Ascending aorta (tissue), 2 donors: ENCODE data around the gene APLP2. TPM values are rescaled to one million over a fixed set of nuclear protein-coding genes. Genes with fewer than 3 reads are reported as not detected.

ENCODE experiments used
- DNase-seq, 2 donors: peaks; one replicate each; pipeline ENCODE4 v3.0.0-alpha.2; 2019; ENCODE audit warnings: low spot score in 2 of 2
- H3K27ac ChIP-seq, 2 donors: fragments of 200-600 bp; sonication (generic); one replicate each; pipeline ENCODE4 v1.5.1; 2016 to 2017; ENCODE audit warnings: mild to moderate bottlenecking in 1 of 2
- H3K27me3 ChIP-seq: fragments of 200-600 bp; sonication (generic); one replicate; pipeline ENCODE4 v1.5.1; 2017
- H3K36me3 ChIP-seq, 2 donors: fragments of 200-600 bp; sonication (generic); one replicate each; pipeline ENCODE4 v1.5.1; 2016
- H3K4me1 ChIP-seq, 2 donors: fragments of 200-600 bp; sonication (generic); one replicate each; pipeline ENCODE4 v1.5.1; 2016 to 2017; ENCODE audit warnings: mild to moderate bottlenecking in 1 of 2
- H3K4me3 ChIP-seq, 2 donors: fragments of 200-600 bp; sonication (generic); one replicate each; pipeline ENCODE4 v1.5.1; 2016 to 2017; ENCODE audit warnings: mild to moderate bottlenecking in 1 of 2
- H3K9me3 ChIP-seq, 2 donors: fragments of 200-600 bp; sonication (generic); one replicate each; pipeline ENCODE4 v1.5.1; 2016
- CTCF ChIP-seq, 3 experiments: fragments of 200-600 bp in 2 of 3; fragments of 450-650 bp in 1 of 3; sonication (generic) in 2 of 3; IDR thresholded peaks; one replicate each; pipeline ENCODE4 v1.5.1; 2016 to 2019; ENCODE audit warnings: antibody characterized with exemption in 3 of 3, mild to moderate bottlenecking in 1 of 3, moderate library complexity in 1 of 3
- intact Hi-C: fragments of 100-400 bp; cut with DNase I; formaldehyde crosslinking; loops from one replicate; pipeline ENCODE4 v1.15.1; 2023
- total RNA-seq: library from RNA; depleted of rRNA; stranded (reverse); fragments of >200 nt; gene quantifications from one replicate; pipeline ENCODE4 v1.1.0, GENCODE V29; 2016

The APLP2 gene
- total RNA-seq, 1 donor from 2014 or later, result 216 TPM

- Histone ChIP-seq H3K9me3 (no peaks in the 10 kb centered on the region), H3K36me3 (no peaks in the 10 kb centered on the region), H3K4me1 (no peaks in the 10 kb centered on the region), H3K4me3 (no peak overlapping the region), H3K27ac (no peak overlapping the region), H3K27me3 (no peaks in the 10 kb centered on the region)
- TF ChIP-seq CTCF (IDR thresholded peaks at IDR 0.05), result no peak
- intact Hi-C loops, result no loop called here
- DNase-seq, result no peak
Measured at GRCh38 chr11:130181295-130182272, 111.9 kb downstream of the APLP2 start.

- intact Hi-C loops, result no loop called here
- Histone ChIP-seq H3K9me3 (no peaks in the 10 kb centered on the region), H3K4me3 (no peak overlapping the region), H3K27me3 (no peaks in the 10 kb centered on the region), H3K36me3 (no peaks in the 10 kb centered on the region), H3K4me1 (no peaks in the 10 kb centered on the region), H3K27ac (no peak overlapping the region)
- no peak for TF ChIP-seq CTCF (IDR thresholded peaks at IDR 0.05)
- no peak for DNase-seq
Measured at GRCh38 chr11:130183878-130184610, 114.3 kb downstream of the APLP2 start.

GRCh38 chr11:130187096-130187495 lies 117.4 kb downstream of the APLP2 start:
- H3K36me3 ChIP-seq, result no peaks in the 10 kb centered on the region
- DNase-seq, result no peak
- intact Hi-C loops, result no loop called here
- H3K27me3 ChIP-seq, result no peaks in the 10 kb centered on the region
- no peak overlapping the region for H3K27ac ChIP-seq
- H3K9me3 ChIP-seq, result no peaks in the 10 kb centered on the region
- no peak overlapping the region for H3K4me3 ChIP-seq
- no peak for TF ChIP-seq CTCF (IDR thresholded peaks at IDR 0.05)
- H3K4me1 ChIP-seq, result no peaks in the 10 kb centered on the region

- H3K36me3 ChIP-seq, result no peaks in the 10 kb centered on the region
- H3K27ac ChIP-seq, result no peak overlapping the region
- no peak overlapping the region for H3K4me3 ChIP-seq
- no peaks in the 10 kb centered on the region for H3K4me1 ChIP-seq
- no peak for DNase-seq
- H3K9me3 ChIP-seq, result no peaks in the 10 kb centered on the region
- no peak for TF ChIP-seq CTCF (IDR thresholded peaks at IDR 0.05)
- intact Hi-C loops, result no loop called here
- H3K27me3 ChIP-seq, result no peaks in the 10 kb centered on the region
Measured at GRCh38 chr11:130188047-130188446, 118.4 kb downstream of the APLP2 start.

GRCh38 chr11:130188585-130189347 lies 119.1 kb downstream of the APLP2 start:
- H3K36me3 ChIP-seq, result no peaks in the 10 kb centered on the region
- intact Hi-C loops, result no loop called here
- H3K27ac ChIP-seq, result no peak overlapping the region
- H3K4me1 ChIP-seq, result no peaks in the 10 kb centered on the region
- no peaks in the 10 kb centered on the region for H3K9me3 ChIP-seq
- no peak overlapping the region for H3K4me3 ChIP-seq
- no peak for TF ChIP-seq CTCF (IDR thresholded peaks at IDR 0.05)
- no peaks in the 10 kb centered on the region for H3K27me3 ChIP-seq
- DNase-seq, result no peak
